Measurements from ENCODE around the gene OGT. TPM values are rescaled to one million over a fixed set of nuclear protein-coding genes. Genes with fewer than 3 reads are reported as not detected.

OGT gene
- total and polyA plus RNA-seq, 10 of the 15 experiments (the other 5 are each of a cell fraction or from before 2014, with no cell fraction given) = 38.2 to 671 (median 107) TPM

DNA sequence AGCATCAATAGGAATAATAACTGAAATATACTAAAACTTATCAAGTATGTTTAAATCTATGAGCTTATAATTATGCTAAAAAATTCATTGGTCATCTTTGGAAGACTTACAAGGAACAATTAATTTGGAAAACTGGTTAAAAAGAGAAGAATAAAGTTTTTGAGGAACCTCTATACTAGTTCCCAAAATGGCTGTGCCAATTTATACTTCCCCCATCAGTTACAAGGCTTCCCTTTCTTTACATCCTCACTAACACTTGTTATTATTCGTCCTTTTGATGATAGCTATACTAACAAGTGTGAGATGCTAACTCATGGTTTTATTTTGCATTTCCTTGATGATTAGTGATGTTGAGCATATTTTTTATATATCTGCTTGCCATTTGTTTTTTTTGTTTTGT, 17.1 kb downstream of the OGT start:
- DNase-seq (ENCODE audit: low read depth, low spot score) (no peak), FAIRE-seq (no peak), ATAC-seq (no peak)
- Histone ChIP-seq H3K79me2 (ENCODE audit: control insufficient read depth, insufficient read depth, low read length) (peaks cover 9% of the 10 kb centered on the region), H3K4me2 (ENCODE audit: control insufficient read depth, insufficient read depth) (no peak overlapping the region), H2AFZ (ENCODE audit: control insufficient read depth, low read depth, low read length) (no peak overlapping the region), H3K27ac (ENCODE audit: control insufficient read depth, insufficient read depth) (no peak overlapping the region), H3K27me3 (replicated peaks in 1 of 2; ENCODE audit: control insufficient read depth in 2 of 2, insufficient read depth in 2 of 2, low read length in 1 of 2) (no peaks in the 10 kb centered on the region), H3K9ac (ENCODE audit: control insufficient read depth, insufficient read depth, low read length) (no peak overlapping the region), H3K4me1 (ENCODE audit: control insufficient read depth, insufficient read depth, low read length) (no peaks in the 10 kb centered on the region), H3K9me3 (replicated peaks; ENCODE audit: control insufficient read depth, insufficient read depth, low read length) (no peaks in the 10 kb centered on the region), H3K4me3 (no peak overlapping the region), H4K20me1 (ENCODE audit: control insufficient read depth, insufficient read depth) (no peaks in the 10 kb centered on the region; the same call in 1 of the 2 replicates), H3K36me3 (ENCODE audit: control insufficient read depth in 2 of 2, insufficient read depth in 2 of 2, low read length in 1 of 2) (peaks cover 4 to 13% of the 10 kb centered on the region in 2 experiments; a peak in 3 of 4 replicates)
- in situ Hi-C loops (cut with MboI) = no loop called here
- BruUV-seq (replicated peaks) = no TSS peak
- SMC1A ChIA-PET (ENCODE audit: uncharacterized antibody, unreplicated experiment) = interaction anchor here (1.2 kb wide), 2 partner anchors 11 to 18 kb away, joined by 3 to 6 read pairs; no protein-coding TSS in a partner anchor
- RAD21 ChIA-PET (ENCODE audit: unreplicated experiment) = interaction anchor here (1.2 kb wide), 1 partner anchor 15 kb away, joined by 3 read pairs; no protein-coding TSS in a partner anchor
- WGBS (ENCODE audit: insufficient coverage, insufficient replicate concordance, low lambda C conversion rate, missing lambda C conversion rate) = 33% methylated on average over 1 of the region's 1 CpG
- TF ChIP-seq, protein P1, sequence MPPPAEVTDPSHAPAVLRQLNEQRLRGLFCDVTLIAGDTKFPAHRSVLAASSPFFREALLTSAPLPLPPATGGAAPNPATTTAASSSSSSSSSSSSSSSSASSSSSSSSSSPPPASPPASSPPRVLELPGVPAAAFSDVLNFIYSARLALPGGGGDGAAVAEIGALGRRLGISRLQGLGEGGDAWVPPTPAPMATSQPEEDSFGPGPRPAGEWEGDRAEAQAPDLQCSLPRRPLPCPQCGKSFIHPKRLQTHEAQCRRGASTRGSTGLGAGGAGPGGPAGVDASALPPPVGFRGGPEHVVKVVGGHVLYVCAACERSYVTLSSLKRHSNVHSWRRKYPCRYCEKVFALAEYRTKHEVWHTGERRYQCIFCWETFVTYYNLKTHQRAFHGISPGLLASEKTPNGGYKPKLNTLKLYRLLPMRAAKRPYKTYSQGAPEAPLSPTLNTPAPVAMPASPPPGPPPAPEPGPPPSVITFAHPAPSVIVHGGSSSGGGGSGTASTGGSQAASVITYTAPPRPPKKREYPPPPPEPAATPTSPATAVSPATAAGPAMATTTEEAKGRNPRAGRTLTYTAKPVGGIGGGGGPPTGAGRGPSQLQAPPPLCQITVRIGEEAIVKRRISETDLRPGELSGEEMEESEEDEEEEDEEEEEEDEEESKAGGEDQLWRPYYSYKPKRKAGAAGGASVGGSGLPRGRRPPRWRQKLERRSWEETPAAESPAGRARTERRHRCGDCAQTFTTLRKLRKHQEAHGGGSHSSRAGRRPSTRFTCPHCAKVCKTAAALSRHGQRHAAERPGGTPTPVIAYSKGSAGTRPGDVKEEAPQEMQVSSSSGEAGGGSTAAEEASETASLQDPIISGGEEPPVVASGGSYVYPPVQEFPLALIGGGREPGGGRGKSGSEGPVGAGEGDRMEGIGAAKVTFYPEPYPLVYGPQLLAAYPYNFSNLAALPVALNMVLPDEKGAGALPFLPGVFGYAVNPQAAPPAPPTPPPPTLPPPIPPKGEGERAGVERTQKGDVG (CRISPR knock-in tag; IDR thresholded peaks at IDR 0.05) = no peak
- TF ChIP-seq BHLHE40 (IDR thresholded peaks at IDR 0.05; ENCODE audit: borderline replicate concordance in 1 of 2, low read depth in 2 of 2, low read length in 1 of 2) (no peak), SIN3A (IDR thresholded peaks at IDR 0.05; ENCODE audit: low read depth, low read length) (no peak), RBBP5 (conservative IDR thresholded peaks at IDR 0.05) (no peak), CHD2 (IDR thresholded peaks at IDR 0.05; ENCODE audit: borderline replicate concordance, low read depth, low read length) (no peak), YY1 (IDR thresholded peaks at IDR 0.05; ENCODE audit: low read depth, low read length) (no peak), FOXK2 (IDR thresholded peaks at IDR 0.05) (no peak), PML (IDR thresholded peaks at IDR 0.05; ENCODE audit: low read length) (no peak), EP300 (IDR thresholded peaks at IDR 0.05; ENCODE audit: borderline replicate concordance in 1 of 2, control insufficient read depth in 1 of 2, low read depth in 2 of 2, low read length in 2 of 2) (no peak)
- TF ChIP-seq, protein P2, sequence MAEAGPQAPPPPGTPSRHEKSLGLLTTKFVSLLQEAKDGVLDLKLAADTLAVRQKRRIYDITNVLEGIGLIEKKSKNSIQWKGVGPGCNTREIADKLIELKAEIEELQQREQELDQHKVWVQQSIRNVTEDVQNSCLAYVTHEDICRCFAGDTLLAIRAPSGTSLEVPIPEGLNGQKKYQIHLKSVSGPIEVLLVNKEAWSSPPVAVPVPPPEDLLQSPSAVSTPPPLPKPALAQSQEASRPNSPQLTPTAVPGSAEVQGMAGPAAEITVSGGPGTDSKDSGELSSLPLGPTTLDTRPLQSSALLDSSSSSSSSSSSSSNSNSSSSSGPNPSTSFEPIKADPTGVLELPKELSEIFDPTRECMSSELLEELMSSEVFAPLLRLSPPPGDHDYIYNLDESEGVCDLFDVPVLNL (IDR thresholded peaks at IDR 0.05; ENCODE audit: low read depth, low read length) = no peak
- TF ChIP-seq, protein P3, sequence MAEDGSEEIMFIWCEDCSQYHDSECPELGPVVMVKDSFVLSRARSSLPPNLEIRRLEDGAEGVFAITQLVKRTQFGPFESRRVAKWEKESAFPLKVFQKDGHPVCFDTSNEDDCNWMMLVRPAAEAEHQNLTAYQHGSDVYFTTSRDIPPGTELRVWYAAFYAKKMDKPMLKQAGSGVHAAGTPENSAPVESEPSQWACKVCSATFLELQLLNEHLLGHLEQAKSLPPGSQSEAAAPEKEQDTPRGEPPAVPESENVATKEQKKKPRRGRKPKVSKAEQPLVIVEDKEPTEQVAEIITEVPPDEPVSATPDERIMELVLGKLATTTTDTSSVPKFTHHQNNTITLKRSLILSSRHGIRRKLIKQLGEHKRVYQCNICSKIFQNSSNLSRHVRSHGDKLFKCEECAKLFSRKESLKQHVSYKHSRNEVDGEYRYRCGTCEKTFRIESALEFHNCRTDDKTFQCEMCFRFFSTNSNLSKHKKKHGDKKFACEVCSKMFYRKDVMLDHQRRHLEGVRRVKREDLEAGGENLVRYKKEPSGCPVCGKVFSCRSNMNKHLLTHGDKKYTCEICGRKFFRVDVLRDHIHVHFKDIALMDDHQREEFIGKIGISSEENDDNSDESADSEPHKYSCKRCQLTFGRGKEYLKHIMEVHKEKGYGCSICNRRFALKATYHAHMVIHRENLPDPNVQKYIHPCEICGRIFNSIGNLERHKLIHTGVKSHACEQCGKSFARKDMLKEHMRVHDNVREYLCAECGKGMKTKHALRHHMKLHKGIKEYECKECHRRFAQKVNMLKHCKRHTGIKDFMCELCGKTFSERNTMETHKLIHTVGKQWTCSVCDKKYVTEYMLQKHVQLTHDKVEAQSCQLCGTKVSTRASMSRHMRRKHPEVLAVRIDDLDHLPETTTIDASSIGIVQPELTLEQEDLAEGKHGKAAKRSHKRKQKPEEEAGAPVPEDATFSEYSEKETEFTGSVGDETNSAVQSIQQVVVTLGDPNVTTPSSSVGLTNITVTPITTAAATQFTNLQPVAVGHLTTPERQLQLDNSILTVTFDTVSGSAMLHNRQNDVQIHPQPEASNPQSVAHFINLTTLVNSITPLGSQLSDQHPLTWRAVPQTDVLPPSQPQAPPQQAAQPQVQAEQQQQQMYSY (CRISPR knock-in tag; IDR thresholded peaks at IDR 0.05) = no peak
- POLR2A ChIA-PET = interaction anchor here (1.0 kb wide), 1 partner anchor 10 kb away, joined by 4 read pairs; no protein-coding TSS in a partner anchor
- CTCF ChIA-PET = interaction anchor here (0.8 to 1.2 kb wide), 2 partner anchors 12 to 14 kb away, joined by 3 read pairs; no protein-coding TSS in a partner anchor
- intact Hi-C loops (cut with micrococcal nuclease; ENCODE audit: unreplicated experiment) = loop anchor here (10.0 kb wide), 1 partner anchor 115 kb away; no protein-coding TSS in a partner anchor

Data from GM12878 (cell line).